ENCODE results near the gene PTPN12. TPM values are rescaled to one million over a fixed set of nuclear protein-coding genes. Genes with fewer than 3 reads are reported as not detected.

The PTPN12 gene
- total RNA-seq, 2 experiments from 2014 or later = 22.7 to 24.0 TPM

DNA sequence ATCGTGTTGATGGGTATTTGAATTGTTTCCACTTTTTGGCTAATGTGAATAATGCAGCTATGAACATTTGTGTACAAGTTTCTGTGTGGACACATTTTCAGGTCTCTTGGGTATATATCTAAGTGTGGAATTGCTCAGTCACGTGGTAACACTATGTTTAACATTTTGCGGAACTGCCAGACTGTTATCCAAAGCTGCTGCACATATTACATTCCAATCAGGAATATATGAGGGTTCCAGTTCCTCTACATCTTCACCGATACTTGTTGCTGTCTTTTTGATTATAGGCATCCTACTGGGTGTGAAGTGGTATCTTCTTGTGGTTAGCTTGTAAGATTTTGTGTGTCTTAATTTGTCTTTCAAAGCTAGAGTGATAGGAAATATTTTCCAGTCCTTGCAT, 6.8 kb downstream of the PTPN12 start:
- H3K9me3 Mint-ChIP-seq = no peaks in the 10 kb centered on the region
- no peak for DNase-seq
- no peak for ATAC-seq (ENCODE audit: low read depth)
- no peaks in the 10 kb centered on the region for H3K36me3 Mint-ChIP-seq
- peaks cover 1% of the 10 kb centered on the region for H3K27me3 Mint-ChIP-seq
- POLR2A ChIA-PET = no interaction called here
- peaks cover 10% of the 10 kb centered on the region for H3K4me1 Mint-ChIP-seq
- no peak overlapping the region for H3K27ac Mint-ChIP-seq
- H3K4me3 Mint-ChIP-seq = no peak overlapping the region

DNA sequence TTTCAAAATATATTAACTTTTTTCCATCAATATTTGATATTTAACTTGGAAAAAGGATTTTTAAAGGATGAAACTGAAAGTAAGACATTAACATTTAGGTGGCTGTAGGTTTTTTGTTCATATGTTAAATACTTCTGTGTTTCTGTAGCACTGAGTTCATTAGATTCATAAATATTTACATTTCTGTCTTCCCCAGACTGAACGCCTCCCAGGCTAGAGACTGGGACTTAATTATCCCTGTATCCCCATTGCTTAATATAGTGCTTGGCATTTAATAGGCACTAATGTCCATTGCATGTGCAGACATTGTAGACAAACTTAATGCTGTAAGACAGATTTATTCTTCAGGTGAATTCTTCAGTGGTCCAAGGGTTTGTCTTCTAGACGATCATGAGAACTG, 7.4 kb downstream of the PTPN12 start:
- POLR2A ChIA-PET = no interaction called here

DNA sequence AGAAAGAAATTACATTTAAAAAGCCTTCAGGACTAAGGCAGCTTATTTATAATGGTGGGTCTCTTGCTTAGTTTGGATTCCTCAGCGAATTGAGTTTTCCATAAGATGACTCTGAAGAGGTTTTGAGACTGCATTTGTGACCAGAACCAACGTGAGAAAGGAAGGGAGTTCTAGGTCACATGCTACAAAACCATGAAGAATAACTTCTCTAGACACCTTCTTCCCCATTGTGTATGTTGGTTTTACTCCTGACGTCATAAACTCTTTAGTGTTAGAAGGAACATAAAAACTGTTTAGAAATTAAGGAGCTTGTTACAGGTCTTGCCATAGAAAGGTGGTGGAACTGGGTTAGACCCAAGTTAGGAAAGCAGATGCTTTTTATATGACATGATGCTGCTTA, 11.1 kb downstream of the PTPN12 start:
- Mint-ChIP-seq H3K36me3 (peaks cover 4% of the 10 kb centered on the region), H3K27ac (no peak overlapping the region), H3K9me3 (peaks cover 2% of the 10 kb centered on the region), H3K27me3 (no peaks in the 10 kb centered on the region), H3K4me3 (no peak overlapping the region), H3K4me1 (peaks cover 9% of the 10 kb centered on the region)
- POLR2A ChIA-PET = no interaction called here
- no peak for DNase-seq
- ATAC-seq (ENCODE audit: low read depth) = no peak

More for the DNA sequence above, 7.4 kb downstream of the PTPN12 start:
- no peak for DNase-seq
- H3K9me3 Mint-ChIP-seq = no peaks in the 10 kb centered on the region
- no peak for ATAC-seq (ENCODE audit: low read depth)
- H3K4me1 Mint-ChIP-seq = peaks cover 10% of the 10 kb centered on the region
- H3K36me3 Mint-ChIP-seq = no peaks in the 10 kb centered on the region
- H3K4me3 Mint-ChIP-seq = no peak overlapping the region
- no peak overlapping the region for H3K27ac Mint-ChIP-seq
- no peaks in the 10 kb centered on the region for H3K27me3 Mint-ChIP-seq

DNA sequence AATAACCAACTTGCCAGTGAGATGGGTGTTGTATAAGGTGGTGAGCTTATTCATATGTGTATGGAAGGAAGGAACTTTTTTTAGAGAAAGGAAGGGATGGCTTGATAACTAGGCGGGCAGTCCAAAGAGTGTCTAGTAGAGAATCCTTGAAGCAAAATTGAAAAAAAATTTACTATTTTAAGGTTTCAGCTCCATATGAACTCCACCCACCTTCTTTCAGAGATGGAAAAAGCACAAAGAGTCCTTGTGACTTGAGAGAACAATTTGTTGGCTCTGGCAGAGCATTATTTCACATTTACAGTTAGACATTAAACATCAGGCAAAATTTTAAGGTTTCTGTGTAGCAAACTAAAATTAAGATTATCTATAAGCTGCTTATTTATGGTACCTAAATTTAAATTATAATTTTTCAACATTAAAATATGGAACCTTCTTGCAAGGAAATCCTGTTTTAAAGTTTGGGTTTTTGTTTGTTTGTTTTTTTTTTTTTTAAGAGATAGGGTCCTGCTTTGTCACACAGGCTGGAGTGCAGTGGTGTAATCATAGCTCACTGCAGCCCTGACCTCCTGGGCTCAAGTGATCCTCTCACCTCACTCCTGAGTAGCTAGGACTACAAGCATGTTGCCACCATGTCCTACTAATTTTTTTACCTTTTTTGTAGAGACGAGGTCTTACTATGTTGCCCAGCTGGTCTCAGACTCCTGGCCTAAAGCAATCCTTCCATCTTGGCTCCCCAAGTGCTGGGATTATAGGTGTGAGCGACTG, 12.2 kb downstream of the PTPN12 start:
- ATAC-seq (ENCODE audit: low read depth) = no peak

DNA sequence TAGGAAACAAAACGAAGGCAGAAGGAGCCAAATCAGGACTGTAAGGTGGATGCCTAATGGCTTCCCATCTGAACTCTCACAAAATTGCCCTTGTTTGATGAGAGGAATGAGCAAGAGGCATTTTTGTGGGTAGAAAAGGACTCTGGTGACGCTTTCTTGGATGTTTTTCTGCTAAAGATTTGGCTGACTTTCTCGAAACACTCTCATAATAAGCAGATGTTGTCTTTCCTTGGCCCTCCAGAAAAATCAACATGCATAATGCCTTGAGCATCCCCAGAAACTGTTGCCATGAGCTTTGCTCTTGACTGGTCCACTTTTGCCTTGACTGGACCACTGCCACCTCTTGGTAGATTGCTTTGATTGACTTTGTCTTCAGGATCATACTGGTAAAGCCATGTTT, 13.5 kb downstream of the PTPN12 start:
- no peak for DNase-seq
- POLR2A ChIA-PET = no interaction called here
- no peak overlapping the region for H3K4me3 Mint-ChIP-seq

More for the DNA sequence above, 12.2 kb downstream of the PTPN12 start:
- no peak for DNase-seq
- no peak overlapping the region for H3K27ac Mint-ChIP-seq
- H3K27me3 Mint-ChIP-seq = no peaks in the 10 kb centered on the region
- H3K4me3 Mint-ChIP-seq = no peak overlapping the region
- POLR2A ChIA-PET = no interaction called here
- peaks cover 10% of the 10 kb centered on the region for H3K36me3 Mint-ChIP-seq
- H3K4me1 Mint-ChIP-seq = peaks cover 4% of the 10 kb centered on the region
- H3K9me3 Mint-ChIP-seq = peaks cover 8% of the 10 kb centered on the region

DNA sequence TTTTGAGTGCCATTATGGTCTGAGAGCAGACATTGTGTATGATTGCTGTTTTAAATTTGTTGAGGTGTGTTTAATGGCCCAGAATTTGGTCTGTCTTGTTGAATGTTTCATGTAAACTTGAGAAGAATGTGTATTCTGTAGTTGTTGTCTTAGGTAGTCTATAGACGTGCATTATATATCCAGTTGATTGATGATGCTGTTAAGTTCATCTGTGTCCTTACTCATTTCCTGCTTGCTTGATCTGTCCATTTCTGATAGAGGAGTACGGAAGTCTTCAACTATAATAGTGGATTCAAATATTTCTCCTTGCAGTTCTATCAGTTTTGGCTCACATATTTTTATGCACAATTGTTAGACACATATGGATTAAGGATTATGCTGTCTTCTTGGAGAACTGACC, 16.0 kb downstream of the PTPN12 start:
- no peak for ATAC-seq (ENCODE audit: low read depth)

More for the DNA sequence above, 13.5 kb downstream of the PTPN12 start:
- no peak overlapping the region for H3K27ac Mint-ChIP-seq
- H3K36me3 Mint-ChIP-seq = peaks cover 12% of the 10 kb centered on the region
- peaks cover 2% of the 10 kb centered on the region for H3K4me1 Mint-ChIP-seq
- H3K27me3 Mint-ChIP-seq = no peaks in the 10 kb centered on the region
- peaks cover 8% of the 10 kb centered on the region for H3K9me3 Mint-ChIP-seq
- no peak for ATAC-seq (ENCODE audit: low read depth)

DNA sequence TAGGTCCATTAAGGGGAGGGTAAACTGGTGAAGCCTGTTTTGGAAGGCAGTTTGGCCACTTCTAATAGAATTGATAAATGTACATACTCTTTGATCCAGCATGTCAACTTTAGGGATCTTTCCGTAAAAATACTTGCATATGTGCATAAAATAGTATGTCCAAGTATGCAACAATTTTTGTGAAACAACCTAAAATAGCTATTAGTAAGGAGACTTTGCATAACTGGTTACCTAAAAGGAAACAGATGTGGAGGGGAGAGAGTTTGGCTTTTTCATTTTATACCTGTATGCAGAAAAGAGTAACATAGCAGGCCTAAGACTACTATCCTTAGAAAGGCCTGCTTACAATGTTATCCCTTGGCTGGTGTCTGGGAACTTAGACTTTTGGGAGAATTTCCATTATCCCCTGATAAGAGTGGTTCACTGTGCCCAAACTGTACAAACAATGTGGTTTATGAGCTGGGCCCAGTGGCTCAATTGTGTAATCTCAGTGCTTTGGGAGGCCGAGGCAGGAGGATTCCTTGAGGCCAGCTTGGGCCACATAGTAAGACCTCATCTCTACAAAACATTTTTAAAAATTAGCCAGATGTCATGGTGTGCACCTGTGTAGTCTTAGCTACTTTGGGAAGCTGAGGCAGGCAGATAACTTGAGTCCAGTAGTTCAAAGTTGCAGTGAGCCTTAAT, 21.3 kb downstream of the PTPN12 start:
- DNase-seq (no peak), ATAC-seq (ENCODE audit: low read depth) (no peak)
- Mint-ChIP-seq H3K9me3 (peaks cover 5% of the 10 kb centered on the region), H3K4me1 (peaks cover 3% of the 10 kb centered on the region), H3K27me3 (peaks cover 2% of the 10 kb centered on the region), H3K4me3 (no peak overlapping the region), H3K27ac (no peak overlapping the region), H3K36me3 (peaks cover 9% of the 10 kb centered on the region)
- POLR2A ChIA-PET = no interaction called here

More for the DNA sequence above, 16.0 kb downstream of the PTPN12 start:
- H3K4me1 Mint-ChIP-seq = no peaks in the 10 kb centered on the region
- H3K27ac Mint-ChIP-seq = no peak overlapping the region
- H3K36me3 Mint-ChIP-seq = peaks cover 12% of the 10 kb centered on the region
- H3K27me3 Mint-ChIP-seq = no peaks in the 10 kb centered on the region
- H3K9me3 Mint-ChIP-seq = peaks cover 8% of the 10 kb centered on the region
- H3K4me3 Mint-ChIP-seq = no peak overlapping the region
- POLR2A ChIA-PET = no interaction called here
- DNase-seq = no peak

DNA sequence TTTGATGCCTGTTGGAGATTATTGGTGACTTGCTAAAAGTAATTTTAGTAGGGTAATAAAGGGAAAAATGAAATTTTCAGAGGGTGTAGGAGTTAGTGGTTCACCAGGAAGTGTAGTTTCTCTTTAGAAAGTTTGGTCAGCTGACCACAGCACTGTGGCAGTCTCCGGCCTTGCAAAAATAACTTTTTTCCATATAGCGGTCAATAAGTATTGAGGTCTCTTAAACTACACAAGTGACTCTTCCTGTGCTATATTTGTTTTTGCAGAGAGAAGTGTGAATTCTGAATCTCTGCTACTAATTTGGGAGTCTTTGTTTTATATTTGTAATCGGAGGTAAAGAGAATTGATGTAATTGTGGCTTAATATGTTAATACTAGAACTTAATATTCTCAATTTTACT, 24.3 kb downstream of the PTPN12 start:
- Mint-ChIP-seq H3K4me1 (peaks cover 3% of the 10 kb centered on the region), H3K4me3 (no peak overlapping the region), H3K36me3 (peaks cover 3% of the 10 kb centered on the region), H3K9me3 (no peaks in the 10 kb centered on the region), H3K27ac (no peak overlapping the region), H3K27me3 (peaks cover 2% of the 10 kb centered on the region)
- POLR2A ChIA-PET = no interaction called here
- ATAC-seq (ENCODE audit: low read depth) (no peak), DNase-seq (no peak)

DNA sequence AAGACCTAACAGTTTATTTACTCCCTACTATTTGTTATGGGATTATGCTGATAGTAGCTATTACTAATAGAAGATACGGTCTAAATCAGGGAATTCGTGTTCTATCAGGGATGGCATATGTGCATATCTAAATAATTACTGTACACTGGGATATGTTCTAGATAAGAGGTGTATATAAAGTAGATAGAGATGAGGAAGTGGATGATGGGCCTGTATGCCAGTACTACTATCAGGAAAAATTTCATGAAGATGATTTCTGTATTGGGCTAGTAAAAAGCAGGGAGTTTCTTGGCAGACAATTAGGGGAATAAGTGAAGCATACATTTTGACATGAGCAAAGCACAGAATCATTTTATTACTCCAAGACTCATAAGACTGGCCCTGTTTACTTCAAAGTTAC, 26.2 kb downstream of the PTPN12 start:
- Mint-ChIP-seq H3K9me3 (no peaks in the 10 kb centered on the region), H3K36me3 (peaks cover 2% of the 10 kb centered on the region), H3K27ac (no peak overlapping the region), H3K4me3 (no peak overlapping the region), H3K27me3 (peaks cover 2% of the 10 kb centered on the region), H3K4me1 (peaks cover 3% of the 10 kb centered on the region)
- ATAC-seq (ENCODE audit: low read depth) (no peak), DNase-seq (no peak)
- POLR2A ChIA-PET = no interaction called here

DNA sequence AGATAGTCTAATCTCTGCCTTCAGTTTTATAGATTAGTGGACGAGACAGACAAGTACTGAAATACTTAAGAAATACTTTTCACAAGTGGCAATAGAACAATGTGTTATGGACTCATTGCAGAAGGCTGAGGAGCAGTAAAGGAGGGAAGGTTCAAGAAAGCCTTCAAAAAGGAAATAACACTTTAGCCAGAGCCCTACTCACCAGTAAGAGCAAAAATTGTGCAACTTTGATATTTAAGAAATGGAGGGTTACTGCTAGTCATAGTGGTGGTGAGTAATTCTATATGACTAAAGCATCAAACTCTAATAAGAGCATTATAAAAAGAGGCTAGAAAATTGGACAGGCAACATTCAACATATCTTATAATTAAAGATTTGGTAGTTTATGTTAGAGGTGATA, 28.8 kb downstream of the PTPN12 start:
- H3K27ac Mint-ChIP-seq = no peak overlapping the region
- no peak for DNase-seq

DNA sequence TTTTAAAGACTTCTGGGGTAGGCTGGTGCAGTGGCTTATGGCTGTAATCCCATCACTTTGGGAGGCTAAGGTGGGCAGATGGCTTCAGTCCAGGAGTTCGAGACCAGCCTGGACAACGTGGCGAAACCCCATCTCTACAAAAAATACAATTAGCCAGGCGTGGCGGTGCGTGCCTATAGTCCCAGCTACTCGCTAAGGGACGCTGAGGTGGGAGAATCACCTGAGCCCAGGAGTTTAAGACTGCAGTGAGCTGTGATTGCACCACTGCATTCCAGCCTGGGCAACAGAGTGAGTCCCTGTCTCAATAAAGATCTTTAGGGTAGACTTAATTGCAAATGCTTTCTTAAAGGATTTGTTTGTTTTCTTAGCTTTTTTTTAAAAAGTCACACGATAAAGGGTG, 29.3 kb downstream of the PTPN12 start:
- DNase-seq (no peak), ATAC-seq (ENCODE audit: low read depth) (no peak)

More for the DNA sequence above, 28.8 kb downstream of the PTPN12 start:
- peaks cover 3% of the 10 kb centered on the region for H3K4me1 Mint-ChIP-seq
- ATAC-seq (ENCODE audit: low read depth) = no peak
- H3K4me3 Mint-ChIP-seq = no peak overlapping the region
- H3K27me3 Mint-ChIP-seq = peaks cover 2% of the 10 kb centered on the region
- POLR2A ChIA-PET = no interaction called here
- peaks cover 1% of the 10 kb centered on the region for H3K36me3 Mint-ChIP-seq
- no peaks in the 10 kb centered on the region for H3K9me3 Mint-ChIP-seq

DNA sequence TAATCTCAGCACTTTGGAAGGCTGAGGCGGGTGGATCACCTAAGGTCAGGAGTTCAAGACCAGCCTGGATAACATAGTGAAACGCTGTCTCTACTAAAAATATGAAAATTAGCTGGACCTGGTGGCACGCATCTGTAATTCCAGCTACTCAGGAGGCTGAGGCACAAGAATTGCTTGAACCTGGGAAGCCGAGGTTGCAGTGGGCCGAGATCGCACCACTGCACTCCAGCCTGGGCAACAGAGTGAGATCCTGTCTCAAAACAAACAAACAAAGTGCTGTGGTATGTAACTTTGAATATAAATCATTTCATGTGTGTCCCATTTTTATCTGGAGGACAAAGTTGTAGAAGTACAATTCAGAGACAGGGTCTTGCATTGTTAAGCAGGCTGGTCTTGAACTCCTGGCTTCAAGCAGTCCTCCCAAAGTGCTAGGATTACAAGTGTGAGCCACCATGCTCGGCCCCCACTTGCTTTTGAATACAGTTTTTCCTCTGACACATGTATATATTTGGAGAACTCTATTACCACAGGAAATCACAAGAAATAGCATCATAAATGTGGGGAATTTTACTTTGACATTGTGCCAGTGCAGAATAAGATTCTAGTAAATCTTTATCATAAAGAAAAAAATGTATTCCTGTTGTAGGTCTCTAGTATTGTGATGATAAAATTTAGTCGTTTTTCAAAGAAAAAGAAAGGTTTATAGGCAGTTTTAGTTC, 32.6 kb downstream of the PTPN12 start:
- H3K27ac Mint-ChIP-seq = no peak overlapping the region
- H3K27me3 Mint-ChIP-seq = no peaks in the 10 kb centered on the region
- no peak for DNase-seq
- no peaks in the 10 kb centered on the region for H3K9me3 Mint-ChIP-seq
- H3K36me3 Mint-ChIP-seq = peaks cover 6% of the 10 kb centered on the region
- POLR2A ChIA-PET = no interaction called here
- H3K4me3 Mint-ChIP-seq = no peak overlapping the region
- H3K4me1 Mint-ChIP-seq = no peaks in the 10 kb centered on the region
- ATAC-seq (ENCODE audit: low read depth) = no peak

More for the DNA sequence above, 29.3 kb downstream of the PTPN12 start:
- Mint-ChIP-seq H3K27ac (no peak overlapping the region), H3K4me1 (peaks cover under 1% of the 10 kb centered on the region), H3K4me3 (no peak overlapping the region), H3K9me3 (no peaks in the 10 kb centered on the region), H3K36me3 (peaks cover 1% of the 10 kb centered on the region), H3K27me3 (peaks cover 2% of the 10 kb centered on the region)
- POLR2A ChIA-PET = no interaction called here

DNA sequence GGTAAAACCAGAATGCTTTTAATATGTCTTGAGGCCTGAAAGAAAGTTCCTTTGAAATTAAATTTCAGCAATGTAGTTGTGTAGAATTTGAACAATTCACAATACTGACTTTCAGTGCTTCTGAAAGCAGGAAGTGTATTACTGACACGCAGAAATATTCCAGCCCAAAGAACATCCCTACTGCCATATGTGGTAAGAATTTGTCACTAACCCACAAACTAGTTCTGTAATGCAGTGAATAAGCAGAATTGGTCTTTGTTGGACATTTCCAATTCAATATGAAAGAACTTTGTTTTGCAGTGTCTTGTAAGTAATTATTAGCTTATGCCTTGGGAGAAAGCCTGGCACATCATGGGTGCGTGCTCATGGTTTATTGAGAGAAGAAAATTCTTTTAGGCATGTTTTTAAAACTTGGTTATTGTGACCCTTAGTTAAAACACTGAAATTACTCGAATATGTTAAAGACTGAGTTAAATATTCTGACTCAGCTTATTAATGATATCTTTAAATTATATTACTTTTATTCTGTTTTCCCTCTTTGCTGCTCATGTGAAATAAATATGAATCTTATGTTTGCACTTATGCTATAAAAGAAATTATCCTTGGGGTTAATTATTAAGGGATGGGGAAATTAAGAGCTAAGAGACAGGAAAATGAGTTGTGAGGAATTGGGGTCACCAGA, 33.4 kb downstream of the PTPN12 start:
- Mint-ChIP-seq H3K9me3 (no peaks in the 10 kb centered on the region), H3K36me3 (peaks cover 6% of the 10 kb centered on the region), H3K27me3 (no peaks in the 10 kb centered on the region), H3K4me1 (no peaks in the 10 kb centered on the region), H3K27ac (no peak overlapping the region), H3K4me3 (no peak overlapping the region)
- POLR2A ChIA-PET = no interaction called here
- ATAC-seq (ENCODE audit: low read depth) (no peak), DNase-seq (no peak)

Data from activated naive CD8-positive, alpha-beta T cell treated with anti-CD3 and anti-CD28 coated beads, Interleukin-2, amount 10 ng/mL, durations not matched to agents 7 days and 5 days (primary cell).